Skin epidermis (tissue), 12 donors: ENCODE measurements around the gene TMC1.

Source experiments
- H3K27ac ChIP-seq, 21 experiments: fragments of 200-600 bp; sonication (generic) in 11 of 21; one replicate each; pipeline ENCODE4 v1.5.0; 2020; ENCODE audit warnings: mild to moderate bottlenecking in 3 of 21, inconsistent platforms in 2 of 21, moderate library complexity in 2 of 21
- H3K4me3 ChIP-seq, 7 experiments: fragments of 200-600 bp; sonication (generic) in 2 of 7; one replicate each; pipeline ENCODE4 v1.5.0; 2020; ENCODE audit warnings: inconsistent platforms in 2 of 7, mild to moderate bottlenecking in 2 of 7, moderate library complexity in 1 of 7

TMC1 gene

DNA sequence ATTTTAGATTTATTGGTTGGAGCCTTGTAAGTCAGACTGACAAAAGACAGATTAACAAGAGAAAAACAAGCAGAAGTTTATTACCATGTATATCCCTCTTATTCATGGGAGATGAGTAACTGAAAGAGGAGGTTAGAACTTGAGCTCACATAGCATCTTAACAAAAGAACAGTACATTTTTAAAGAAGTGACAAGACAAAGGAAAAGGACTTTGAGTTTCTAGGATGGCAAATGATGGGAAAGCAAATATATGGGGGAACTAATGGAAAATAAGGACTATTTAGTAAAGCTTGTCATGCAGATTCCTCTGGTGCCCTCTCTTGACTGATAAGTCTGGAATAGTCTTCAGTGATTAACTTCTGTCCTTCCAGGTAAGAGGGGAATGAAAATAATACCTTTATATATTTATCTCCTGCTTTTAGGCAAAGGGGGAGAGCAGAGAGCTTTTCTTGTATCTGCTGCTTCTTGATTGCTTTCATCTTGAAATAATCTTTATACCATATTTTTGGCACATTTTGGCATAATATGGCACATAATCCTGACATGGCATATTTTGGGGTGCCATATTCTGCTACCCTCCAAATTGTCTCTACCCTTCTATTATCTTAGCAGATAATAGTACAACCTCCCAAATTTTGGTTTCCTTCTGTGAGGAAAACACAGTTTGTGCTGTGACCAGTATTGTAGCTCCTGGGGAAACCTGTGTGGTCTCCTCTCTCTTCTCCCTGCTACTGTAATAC, 206.8 kb downstream of the TMC1 start:
- H3K4me3 ChIP-seq, result no peak overlapping the region
- no peak overlapping the region for H3K27ac ChIP-seq

DNA sequence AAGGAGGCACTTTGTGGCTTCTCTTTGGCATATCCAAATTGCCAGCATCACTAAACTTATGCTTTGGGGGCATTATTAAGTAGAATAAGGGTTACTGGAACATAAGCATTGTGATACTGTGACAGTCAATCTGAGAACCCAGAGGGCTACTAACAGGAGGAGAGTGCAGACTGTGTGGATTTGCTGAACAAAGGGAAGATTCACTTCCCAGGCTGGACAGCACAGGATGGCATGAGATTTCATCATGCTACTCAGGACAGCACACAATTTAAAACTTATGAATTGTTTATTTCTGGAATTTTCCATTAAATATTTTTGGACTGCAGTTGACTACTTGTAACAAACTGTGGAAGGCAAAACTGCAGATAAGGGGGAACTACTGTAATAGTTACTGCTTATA, 212.5 kb downstream of the TMC1 start:
- H3K27ac ChIP-seq, result no peak overlapping the region
- no peak overlapping the region for H3K4me3 ChIP-seq

DNA sequence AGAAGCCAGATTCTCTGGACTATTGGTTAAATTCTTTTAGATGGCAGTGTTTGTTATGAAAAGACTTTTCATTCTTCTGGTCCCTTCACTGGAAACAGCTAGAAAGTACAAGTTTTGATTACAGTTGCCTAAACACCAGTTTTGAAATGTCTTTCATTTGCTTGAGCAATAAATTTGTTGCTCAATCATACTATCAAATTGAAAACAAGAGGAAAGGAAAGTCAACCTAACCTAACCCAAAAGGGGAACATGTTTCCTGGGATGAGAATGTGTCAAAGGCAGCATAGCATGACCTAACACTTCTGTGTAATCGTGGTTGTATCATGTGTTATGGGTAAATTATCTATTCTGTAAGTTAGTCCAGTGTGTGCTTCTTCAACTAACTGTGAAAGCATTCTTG, 213.2 kb downstream of the TMC1 start:
- Histone ChIP-seq H3K4me3 (no peak overlapping the region), H3K27ac (no peak overlapping the region)

DNA sequence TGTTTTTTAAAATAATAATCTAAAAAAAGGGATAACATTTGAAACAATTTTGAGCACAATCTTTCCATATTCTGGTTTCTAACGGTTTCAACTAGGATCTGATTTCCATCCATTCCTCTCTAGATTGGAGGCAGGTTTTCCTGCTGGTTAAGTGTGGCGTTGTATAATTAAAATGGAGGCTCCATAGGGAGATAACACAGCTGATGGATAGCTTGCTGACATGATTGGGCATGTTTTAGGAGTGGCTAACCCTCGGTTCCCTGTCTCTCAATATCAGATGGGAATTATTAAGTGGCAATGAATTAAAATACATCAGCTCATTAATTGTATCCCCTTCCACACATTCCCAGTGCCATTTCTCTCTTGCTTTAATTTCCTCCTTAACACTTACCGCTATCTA, 222.4 kb downstream of the TMC1 start:
- Histone ChIP-seq H3K27ac (no peak overlapping the region), H3K4me3 (no peak overlapping the region)

DNA sequence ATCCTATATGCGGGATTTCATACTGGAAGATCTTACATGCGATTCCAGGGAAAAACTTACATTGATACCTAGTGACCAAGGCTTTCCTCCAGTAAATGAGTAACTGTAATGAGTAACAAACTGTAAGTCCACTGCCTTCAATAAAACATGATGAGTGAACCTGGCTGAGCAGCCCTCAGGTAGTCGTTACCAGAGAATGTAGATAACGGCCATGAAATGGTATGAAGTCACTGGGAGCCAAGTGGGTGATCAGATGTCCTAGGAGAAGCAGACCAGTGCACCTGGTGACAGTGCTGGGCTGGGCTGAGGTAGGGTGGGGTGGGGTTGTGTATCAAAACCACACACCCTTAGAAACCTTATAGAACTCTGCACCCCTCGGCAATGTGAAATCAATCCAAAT, 227.9 kb downstream of the TMC1 start:
- no peak overlapping the region for H3K4me3 ChIP-seq
- no peak overlapping the region for H3K27ac ChIP-seq

DNA sequence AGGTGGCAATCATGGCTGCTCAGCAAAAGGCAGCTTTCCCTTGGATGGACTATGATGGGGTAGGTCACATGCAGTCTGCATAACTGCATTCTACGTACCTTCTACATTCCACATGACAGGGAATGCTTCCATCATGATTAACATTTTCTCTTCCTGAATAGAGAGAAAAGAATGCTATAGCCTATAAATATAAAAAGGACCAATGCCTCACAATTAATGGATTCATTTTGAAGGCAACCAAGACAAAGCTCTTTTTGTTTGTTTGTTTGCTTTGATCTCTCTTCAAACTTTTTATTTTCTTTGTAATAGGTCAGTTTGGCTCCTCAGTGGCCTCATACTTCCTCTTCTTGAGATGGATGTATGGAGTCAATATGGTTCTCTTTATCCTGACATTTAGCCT, 230.1 kb downstream of the TMC1 start:
- Histone ChIP-seq H3K27ac (no peak overlapping the region), H3K4me3 (no peak overlapping the region)

DNA sequence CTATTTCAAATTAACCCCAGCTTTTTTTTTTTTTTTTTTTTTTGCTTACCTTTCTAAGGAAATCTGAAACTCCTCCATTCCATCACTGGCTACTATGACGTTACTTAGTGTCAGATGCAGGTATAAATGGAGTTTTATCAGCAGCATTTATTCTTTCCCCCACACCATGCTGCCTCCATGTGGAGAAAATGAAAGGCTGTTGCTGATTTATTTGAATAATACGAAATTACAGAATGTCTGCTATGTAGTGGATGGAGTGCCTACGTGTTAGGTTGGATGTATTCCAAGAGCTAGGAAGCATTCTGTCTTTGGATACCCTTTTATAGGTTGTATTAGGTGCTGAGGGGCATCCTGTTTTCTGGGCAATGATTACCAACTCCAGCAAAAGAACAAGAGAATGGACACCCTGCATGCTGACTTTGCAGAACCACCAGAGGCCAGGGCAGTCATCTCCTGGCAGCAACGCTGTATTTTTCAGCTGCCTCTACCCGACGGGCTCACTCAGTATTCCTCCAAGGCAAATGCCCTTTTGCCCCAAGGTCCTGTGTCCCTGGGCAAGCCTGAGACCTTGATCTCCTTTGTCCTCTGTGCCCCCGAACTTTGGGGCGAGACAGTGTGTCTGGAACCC, 232.0 kb downstream of the TMC1 start:
- no peak overlapping the region for H3K27ac ChIP-seq

DNA sequence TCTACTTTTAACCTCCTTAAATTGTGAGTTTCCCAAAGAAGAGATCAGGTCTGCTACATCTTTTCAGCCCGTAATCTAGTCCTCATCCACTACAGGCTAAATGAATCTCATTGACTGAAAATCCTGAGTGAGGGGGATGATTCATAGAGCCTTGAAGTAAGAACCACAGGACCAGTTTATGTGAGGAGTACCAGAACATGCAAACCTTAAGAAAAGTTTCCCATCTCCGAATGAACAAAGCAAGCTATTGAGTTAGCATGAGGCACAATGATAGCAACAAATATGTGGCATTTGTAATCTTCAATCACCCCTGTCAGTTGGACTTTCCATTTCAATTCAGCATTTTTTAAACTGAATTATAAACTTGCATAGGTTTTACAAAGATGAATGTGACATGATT, 234.4 kb downstream of the TMC1 start:
- Histone ChIP-seq H3K4me3 (no peak overlapping the region), H3K27ac (no peak overlapping the region)

More for the DNA sequence above, 232.0 kb downstream of the TMC1 start:
- no peak overlapping the region for H3K4me3 ChIP-seq

DNA sequence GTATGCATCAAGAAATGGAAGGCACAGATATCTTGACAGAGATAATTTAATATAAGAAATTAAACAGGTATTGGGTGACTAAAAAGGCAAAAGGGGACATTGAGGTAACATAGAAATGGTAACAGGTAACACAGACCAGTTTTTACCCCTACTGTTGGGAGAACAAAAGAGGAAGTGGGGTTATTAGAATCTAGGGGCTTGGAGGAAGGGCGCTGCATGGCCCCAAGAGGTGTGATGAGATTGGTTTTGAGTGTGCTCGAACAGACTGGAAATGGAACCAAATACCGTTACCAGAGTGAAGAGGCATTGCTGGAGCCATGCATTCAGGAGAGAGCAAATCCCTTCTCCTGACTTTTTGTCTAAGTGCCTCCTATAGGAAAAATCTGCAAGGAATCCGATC, 237.5 kb downstream of the TMC1 start:
- no peak overlapping the region for H3K4me3 ChIP-seq
- no peak overlapping the region for H3K27ac ChIP-seq

DNA sequence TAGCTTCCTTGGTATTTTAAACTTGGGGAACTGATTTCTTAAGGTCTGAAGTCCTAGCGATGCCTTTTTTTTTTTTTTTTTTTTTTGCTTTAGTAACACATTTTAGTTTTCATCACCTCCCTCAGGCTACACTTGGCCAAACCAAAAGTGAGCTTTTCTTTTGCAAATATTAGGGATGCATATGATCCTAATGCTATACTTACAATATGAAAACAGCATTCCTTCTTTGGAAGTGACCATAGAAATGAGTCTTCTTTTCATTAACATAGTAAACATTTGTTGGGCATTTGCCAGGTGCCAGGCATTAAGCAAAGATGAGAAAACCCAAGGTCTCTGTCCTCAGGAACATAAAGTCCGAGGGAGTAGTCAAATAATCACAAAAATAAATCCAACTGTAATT, 241.6 kb downstream of the TMC1 start:
- H3K27ac ChIP-seq, result no peak overlapping the region
- no peak overlapping the region for H3K4me3 ChIP-seq

DNA sequence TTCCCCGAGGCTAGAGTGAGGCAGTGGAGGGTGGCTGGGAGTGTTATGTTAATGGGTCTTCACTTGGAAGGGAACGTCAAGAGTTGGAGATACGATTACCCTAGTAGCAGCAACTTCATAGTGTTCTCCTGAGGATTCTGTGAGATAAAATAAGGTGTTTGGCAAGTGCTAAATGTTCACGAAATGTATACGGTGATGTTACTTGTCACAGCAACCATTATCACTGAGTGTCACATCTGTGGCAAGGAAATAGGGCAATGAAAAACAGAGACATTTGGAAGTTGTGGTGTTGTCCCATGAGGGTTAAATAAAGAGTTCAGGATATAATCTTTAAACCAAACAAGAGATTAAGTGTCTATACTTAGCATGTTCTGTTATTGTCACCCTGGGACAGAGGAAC, 248.1 kb downstream of the TMC1 start:
- H3K4me3 ChIP-seq, result no peak overlapping the region
- H3K27ac ChIP-seq, result no peak overlapping the region

DNA sequence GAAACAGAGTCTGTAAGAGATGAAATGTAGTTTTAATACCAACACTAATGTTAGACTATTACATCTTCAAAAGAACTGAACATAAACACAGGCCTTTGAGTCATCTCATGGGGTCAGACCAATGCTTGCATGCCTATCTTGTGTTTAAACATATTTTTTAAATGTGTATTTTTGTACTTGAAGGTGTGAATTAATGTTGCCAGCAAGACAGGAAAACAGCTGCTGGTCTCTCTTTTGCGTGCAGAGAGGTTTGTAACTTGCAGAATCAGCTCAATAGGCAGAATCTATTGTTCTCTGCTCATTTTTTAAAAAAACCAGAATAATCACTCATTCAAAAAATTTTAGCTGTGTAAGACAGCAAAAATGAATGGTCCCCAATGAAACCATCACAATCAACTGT, 251.3 kb downstream of the TMC1 start:
- Histone ChIP-seq H3K27ac (no peak overlapping the region), H3K4me3 (no peak overlapping the region)

DNA sequence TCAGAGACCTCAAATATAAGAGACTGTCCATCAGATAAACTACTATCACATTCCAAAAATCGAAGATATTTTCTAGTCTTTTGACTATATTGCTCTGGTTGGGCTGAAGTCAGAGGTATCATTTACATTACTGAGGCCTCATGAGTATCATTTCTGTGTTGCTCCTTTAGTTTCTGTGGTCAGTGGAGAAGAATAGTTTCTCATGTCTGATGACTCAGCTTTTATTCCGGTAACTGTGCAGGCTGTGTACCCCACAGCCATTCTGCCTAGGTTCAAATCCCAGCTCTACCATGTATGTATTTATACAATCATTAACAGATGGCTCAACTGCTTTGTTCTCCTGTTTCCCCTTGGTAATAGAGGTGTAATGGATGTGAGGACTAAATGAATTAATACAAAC, 252.2 kb downstream of the TMC1 start:
- Histone ChIP-seq H3K4me3 (no peak overlapping the region), H3K27ac (no peak overlapping the region)

DNA sequence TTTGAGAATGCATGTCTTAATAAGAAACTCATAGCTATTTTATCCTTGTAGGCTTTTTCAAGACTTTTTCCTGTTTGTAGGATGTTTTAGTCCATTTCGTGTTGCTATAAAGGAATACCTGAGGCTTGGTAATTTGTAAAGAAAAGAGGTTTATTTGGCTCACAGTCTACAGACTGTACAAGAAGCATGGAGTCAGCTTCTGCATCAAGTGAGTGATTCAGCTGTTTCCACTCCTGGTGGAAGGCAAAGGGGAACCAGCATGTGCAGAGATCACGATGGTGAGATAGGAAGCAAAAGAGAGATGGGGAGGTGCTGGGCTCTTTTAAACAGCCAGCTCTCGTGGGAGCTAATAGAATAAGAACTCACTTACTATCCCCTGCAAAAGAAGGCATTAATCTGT, 254.2 kb downstream of the TMC1 start:
- H3K4me3 ChIP-seq, result no peak overlapping the region
- no peak overlapping the region for H3K27ac ChIP-seq

DNA sequence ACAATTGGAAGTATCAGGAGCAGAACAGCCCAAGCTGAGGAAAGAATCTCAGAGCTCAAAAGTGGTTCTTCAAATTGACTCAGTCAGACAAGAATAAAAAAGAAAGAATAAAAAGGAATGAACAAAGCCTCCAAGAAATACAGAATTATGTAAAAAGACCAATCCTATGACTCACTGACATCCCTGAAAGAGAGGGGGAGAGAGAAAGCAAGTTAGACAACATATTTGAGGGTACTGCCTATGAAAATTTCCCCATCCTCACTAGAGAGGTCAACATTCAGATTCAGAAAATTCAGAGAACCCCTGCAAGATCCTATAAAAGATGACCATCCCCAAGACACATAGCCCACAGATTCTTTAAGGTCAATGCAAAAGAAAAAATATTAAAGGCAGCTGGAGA, 258.2 kb downstream of the TMC1 start:
- H3K4me3 ChIP-seq, result no peak overlapping the region

DNA sequence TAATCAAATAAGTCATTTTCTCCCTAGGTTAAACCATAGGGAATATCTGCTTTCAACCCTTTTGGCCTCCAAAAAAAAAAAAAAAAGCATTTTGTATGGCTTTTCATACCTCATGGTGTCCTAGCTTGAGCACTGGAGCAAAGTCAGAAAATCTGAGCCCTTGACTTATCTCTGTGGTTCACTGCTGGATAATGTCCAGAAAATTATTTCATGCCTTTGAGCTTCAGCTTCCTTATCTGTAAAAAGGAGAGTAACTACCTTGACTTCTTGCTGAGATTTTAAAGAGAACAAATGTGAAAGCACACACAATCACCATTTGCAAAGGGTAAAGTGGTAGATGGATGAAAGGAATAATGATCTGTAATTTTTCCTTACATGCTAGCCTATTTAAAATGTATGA, 265.5 kb downstream of the TMC1 start:
- H3K4me3 ChIP-seq, result no peak overlapping the region
- H3K27ac ChIP-seq, result peak overlapping the region in 1 of 21 experiments; percentile 21

More for the DNA sequence above, 258.2 kb downstream of the TMC1 start:
- peak overlapping the region in 1 of 21 experiments; percentile 14 for H3K27ac ChIP-seq

DNA sequence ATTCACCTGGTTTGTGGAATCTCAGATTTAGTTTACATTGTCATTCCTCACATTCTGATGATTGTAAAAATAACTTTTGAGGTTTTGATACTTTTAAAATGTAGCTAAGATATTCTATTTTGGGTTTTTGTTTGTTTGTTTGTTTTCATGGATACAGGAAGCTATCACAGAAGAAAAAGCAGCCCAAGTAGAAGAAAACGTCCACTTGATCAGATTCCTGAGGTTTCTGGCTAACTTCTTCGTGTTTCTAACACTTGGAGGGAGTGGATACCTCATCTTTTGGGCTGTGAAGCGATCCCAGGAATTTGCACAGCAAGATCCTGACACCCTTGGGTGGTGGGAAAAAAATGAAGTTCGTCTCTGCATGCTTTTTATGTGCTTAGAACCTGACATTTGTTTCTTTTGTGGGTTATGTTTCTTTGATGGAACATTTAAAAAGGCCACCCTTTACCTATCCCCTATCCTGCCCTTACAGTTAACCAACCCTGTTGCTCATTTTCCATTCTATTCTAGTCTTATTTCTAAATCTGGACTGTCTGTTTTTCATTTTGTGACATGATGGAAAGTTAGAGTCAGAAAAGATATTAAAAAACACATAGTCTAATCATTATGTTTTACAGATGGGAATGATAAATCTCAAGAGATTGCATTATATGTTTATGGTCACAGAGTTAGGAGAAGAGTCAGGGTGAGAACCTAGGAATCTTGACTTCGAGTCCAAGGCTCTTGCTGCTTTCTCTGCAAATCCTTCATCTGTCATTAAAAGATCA, 267.7 kb downstream of the TMC1 start:
- H3K27ac ChIP-seq, result peak overlapping the region in 6 of 21 experiments; percentile 13 to 69 (median 36)
- no peak overlapping the region for H3K4me3 ChIP-seq

DNA sequence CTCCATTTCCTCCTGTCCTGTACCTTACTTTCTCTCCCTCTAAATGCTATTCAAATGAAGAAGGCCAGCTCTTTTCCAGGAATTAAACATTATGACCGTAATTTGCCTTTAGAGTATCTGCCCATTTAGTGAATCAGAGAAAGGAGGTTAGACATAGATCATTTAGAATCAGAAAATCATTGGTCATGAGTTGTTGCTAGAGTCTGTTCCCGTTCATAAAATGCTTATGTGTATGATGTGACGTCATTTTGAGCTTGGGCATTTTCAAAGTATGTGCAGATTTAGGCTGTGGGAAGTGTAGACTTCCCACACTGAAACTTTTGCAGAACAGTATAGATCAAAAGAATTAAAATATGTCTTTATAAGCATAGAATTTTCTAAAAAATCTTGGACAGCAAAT, 268.5 kb downstream of the TMC1 start:
- H3K27ac ChIP-seq, result peak overlapping the region in 3 of 21 experiments; percentile 33 to 69 (median 38)
- no peak overlapping the region for H3K4me3 ChIP-seq

DNA sequence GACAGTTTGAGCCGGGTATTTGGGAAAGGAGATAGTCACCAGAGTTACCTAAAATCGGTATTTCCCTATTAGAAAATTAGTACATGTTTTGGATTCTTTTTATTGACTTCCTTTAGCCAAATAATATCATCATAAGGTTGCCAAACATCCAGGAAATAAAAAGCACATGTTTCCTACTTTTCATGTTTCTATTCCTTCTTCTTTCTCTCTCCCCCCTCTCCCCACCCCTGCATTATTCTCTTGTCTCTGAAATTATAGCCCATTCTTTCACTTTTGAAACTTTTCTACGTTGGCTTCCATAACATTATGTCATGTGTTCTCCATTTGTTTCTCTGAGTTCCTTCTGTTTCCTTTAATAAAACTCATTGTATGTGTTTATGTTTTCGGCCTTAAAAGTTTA, 269.6 kb downstream of the TMC1 start:
- no peak overlapping the region for H3K4me3 ChIP-seq
- peak overlapping the region in 2 of 21 experiments; percentile 15 to 18 for H3K27ac ChIP-seq

DNA sequence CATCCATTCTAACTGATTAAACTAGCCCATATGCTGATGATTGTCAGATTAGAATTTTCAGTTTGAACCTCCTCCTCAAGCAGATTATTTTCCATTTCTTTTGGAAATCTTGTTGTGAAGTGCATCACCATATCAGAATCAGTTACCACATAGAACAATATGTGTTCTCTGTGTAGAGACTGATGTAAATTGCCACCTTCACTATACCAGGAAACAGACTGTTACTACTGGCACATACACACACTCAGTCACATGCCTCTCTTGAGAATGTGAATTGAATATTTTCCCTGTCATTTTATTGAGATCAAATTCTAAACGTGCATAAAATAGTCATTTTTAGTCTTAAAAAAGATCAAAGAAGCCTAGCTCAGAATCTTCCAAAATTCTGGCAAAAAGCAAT, 270.0 kb downstream of the TMC1 start:
- H3K27ac ChIP-seq, result peak overlapping the region in 2 of 21 experiments; percentile 15 to 18

DNA sequence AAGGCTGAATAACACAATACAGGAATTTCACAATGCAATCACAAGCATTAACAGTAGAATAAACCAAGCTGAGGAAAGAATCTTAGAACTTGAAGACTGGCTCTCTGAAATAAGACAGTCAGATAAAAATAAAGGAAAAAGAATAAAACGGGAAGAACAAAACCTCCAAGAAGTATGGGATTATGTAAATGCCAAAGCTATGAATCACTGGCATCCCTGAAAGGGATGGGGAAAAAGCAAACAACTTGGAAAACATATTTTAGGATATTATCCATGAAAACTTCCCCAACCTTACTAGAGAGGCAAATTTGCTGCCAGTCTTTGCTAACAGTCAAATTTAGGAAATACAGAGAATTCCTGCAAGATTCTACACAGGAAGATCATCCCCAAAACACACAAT, 273.5 kb downstream of the TMC1 start:
- Histone ChIP-seq H3K27ac (no peak overlapping the region), H3K4me3 (no peak overlapping the region)

More for the DNA sequence above, 270.0 kb downstream of the TMC1 start:
- no peak overlapping the region for H3K4me3 ChIP-seq
